GM18861 (cell line): ENCODE results near the gene SLC17A9.

Experiments
- ATAC-seq: cut with Tn5 transposase; IDR thresholded peaks from one replicate; pipeline ENCODE4 v1.9.1; 2021; ENCODE audit not compliant: unreplicated experiment

The SLC17A9 gene

GRCh38 chr20:62952373-62952967, at the start of gene SLC17A9:
TSS of gene SLC17A9 (plus strand) at chr20:62952709. CDS start at chr20:62952831, 122 bp downstream.
- ATAC-seq: no peak

- no peak for ATAC-seq
These were observed 49.4 kb upstream of the SLC17A9 start for GRCh38 chr20:62902926-62903615.

GRCh38 chr20:62905536-62906117, 46.9 kb upstream of the SLC17A9 start:
- no peak for ATAC-seq

GRCh38 chr20:62906209-62906608, 46.3 kb upstream of the SLC17A9 start:
- ATAC-seq: no peak

- no peak for ATAC-seq
These were observed 45.7 kb upstream of the SLC17A9 start for GRCh38 chr20:62906647-62907375.

GRCh38 chr20:62907384-62908317, 44.9 kb upstream of the SLC17A9 start:
- ATAC-seq: no peak

- ATAC-seq: no peak
These were observed 43.3 kb upstream of the SLC17A9 start for GRCh38 chr20:62908971-62909791.

GRCh38 chr20:62910217-62910766, 42.2 kb upstream of the SLC17A9 start:
- no peak for ATAC-seq

- no peak for ATAC-seq
These were observed 41.6 kb upstream of the SLC17A9 start for GRCh38 chr20:62910777-62911497.

GRCh38 chr20:62911701-62912280, 40.7 kb upstream of the SLC17A9 start:
- no peak for ATAC-seq

GRCh38 chr20:62913043-62913630, 39.4 kb upstream of the SLC17A9 start:
- no peak for ATAC-seq

GRCh38 chr20:62914436-62914835, 38.1 kb upstream of the SLC17A9 start:
- no peak for ATAC-seq

GRCh38 chr20:62914970-62915457, 37.5 kb upstream of the SLC17A9 start:
- ATAC-seq: no peak

- ATAC-seq: no peak
These were observed 35.6 kb upstream of the SLC17A9 start for GRCh38 chr20:62916703-62917476.

- ATAC-seq: no peak
These were observed 34.8 kb upstream of the SLC17A9 start for GRCh38 chr20:62917720-62918119.

- ATAC-seq: no peak
These were observed 34.4 kb upstream of the SLC17A9 start for GRCh38 chr20:62918147-62918546.

GRCh38 chr20:62918831-62919230, 33.7 kb upstream of the SLC17A9 start:
- no peak for ATAC-seq
